OCI-LY1 (cell line): ENCODE results near the gene CEP112.

Source experiments
- H2AFZ ChIP-seq: fragments of 200-600 bp; sonication (generic), shearing (Covaris generic); 2 replicates; pipeline ENCODE4 v1.6.0; 2014; ENCODE audit warnings: antibody characterized with exemption, mild to moderate bottlenecking, low read length
- H3F3A ChIP-seq: fragments of 200-600 bp; sonication (generic), shearing (Covaris generic); 2 replicates; pipeline ENCODE4 v1.6.0; 2014; ENCODE audit warnings: mild to moderate bottlenecking, antibody characterized with exemption, low read length, moderate library complexity; ENCODE audit not compliant: insufficient read depth
- H3K27ac ChIP-seq: fragments of 200-600 bp; sonication (generic); 2 replicates; pipeline ENCODE4 v1.5.1; 2014; ENCODE audit warnings: low read length, mixed run types, mild to moderate bottlenecking, low read depth; ENCODE audit not compliant: poor library complexity, severe bottlenecking
- H3K27me3 ChIP-seq: fragments of 200-600 bp; sonication (generic); 2 replicates; pipeline ENCODE4 v1.6.0; 2014; ENCODE audit warnings: antibody characterized with exemption, mild to moderate bottlenecking, low read length, moderate library complexity; ENCODE audit not compliant: insufficient read depth
- H3K36me3 ChIP-seq: fragments of 200-600 bp; sonication (generic); 2 replicates; pipeline ENCODE4 v1.6.1; 2014; ENCODE audit warnings: mild to moderate bottlenecking, antibody characterized with exemption, low read length, moderate library complexity, mixed read lengths; ENCODE audit not compliant: insufficient read depth
- H3K4me1 ChIP-seq: fragments of 200-600 bp; sonication (generic); 2 replicates; pipeline ENCODE4 v1.5.1; 2014; ENCODE audit warnings: mild to moderate bottlenecking, low read length, moderate library complexity; ENCODE audit not compliant: insufficient read depth, severe bottlenecking
- H3K4me2 ChIP-seq: fragments of 200-600 bp; sonication (generic), shearing (Covaris generic); 2 replicates; pipeline ENCODE4 v1.6.1; 2014; ENCODE audit warnings: low read length
- H3K4me3 ChIP-seq: fragments of 200-600 bp; sonication (generic); 2 replicates; pipeline ENCODE4 v1.5.1; 2014; ENCODE audit warnings: low read length, low read depth, mild to moderate bottlenecking, mixed read lengths; ENCODE audit not compliant: poor library complexity, severe bottlenecking
- H3K79me2 ChIP-seq: fragments of 200-600 bp; shearing (Covaris generic); 2 replicates; pipeline ENCODE4 v1.6.1; 2016; ENCODE audit warnings: mixed run types, low read length, mixed read lengths; ENCODE audit not compliant: insufficient read depth
- H3K9ac ChIP-seq: fragments of 200-600 bp; sonication (generic), shearing (Covaris generic); 2 replicates; pipeline ENCODE4 v1.6.1; 2014; ENCODE audit warnings: mild to moderate bottlenecking, low read length, mixed read lengths
- H3K9me2 ChIP-seq: fragments of 200-600 bp; sonication (generic), shearing (Covaris generic); 2 replicates; pipeline ENCODE4 v1.6.1; 2014; ENCODE audit warnings: low read depth, mild to moderate bottlenecking, low read length, mixed read lengths
- H3K9me3 ChIP-seq: fragments of 200-600 bp; shearing (Covaris generic); 2 replicates; pipeline ENCODE4 v1.6.1; 2014; ENCODE audit warnings: low read length, mixed read lengths
- H4K20me1 ChIP-seq: fragments of 200-600 bp; sonication (generic), shearing (Covaris generic); 2 replicates; pipeline ENCODE4 v1.6.0; 2016; ENCODE audit warnings: mild to moderate bottlenecking, low read length; ENCODE audit not compliant: insufficient read depth
- EZH2 ChIP-seq: fragments of 200-600 bp; sonication (generic), shearing (Covaris generic); IDR thresholded peaks from 2 replicates; pipeline ENCODE4 v1.8.0; 2017; ENCODE audit warnings: borderline replicate concordance, mixed run types, mild to moderate bottlenecking, antibody characterized with exemption, low read length, moderate library complexity, mixed read lengths
- TF ChIP-seq, protein P1 (sequence below): fragments of 200-600 bp; sonication (generic), shearing (Covaris generic); IDR thresholded peaks from 2 replicates; pipeline ENCODE4 v1.5.1; 2017; ENCODE audit warnings: mild to moderate bottlenecking, antibody characterized with exemption, low read length, moderate library complexity, mixed read lengths

The CEP112 gene

DNA sequence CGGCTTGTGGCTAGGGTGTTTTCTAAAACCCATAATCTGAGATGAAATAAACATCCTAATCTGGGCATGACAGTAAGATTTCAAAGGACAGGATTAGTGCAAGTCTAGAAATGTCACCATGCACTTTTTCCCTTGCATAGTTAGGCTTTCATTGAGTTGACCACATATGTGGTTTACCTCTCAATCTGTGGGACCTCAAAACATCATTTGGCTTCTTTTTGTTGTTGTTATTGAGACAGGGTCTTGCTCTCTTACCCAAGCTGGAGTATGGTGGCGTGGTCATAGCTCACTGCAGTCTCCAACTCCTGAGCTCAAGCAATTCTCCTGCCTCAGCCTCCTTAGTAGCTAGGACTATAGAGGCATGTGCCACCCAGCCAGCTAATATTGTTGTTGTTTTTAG is 197.8 kb downstream of the CEP112 start:
- Histone ChIP-seq H3K9me2 (no peaks in the 10 kb centered on the region), H2AFZ (no peak overlapping the region), H3K4me3 (no peak overlapping the region), H4K20me1 (no peaks in the 10 kb centered on the region), H3K9ac (no peak overlapping the region), H3F3A (no peaks in the 10 kb centered on the region), H3K27me3 (no peaks in the 10 kb centered on the region), H3K36me3 (no peaks in the 10 kb centered on the region), H3K79me2 (no peaks in the 10 kb centered on the region), H3K4me1 (no peaks in the 10 kb centered on the region), H3K27ac (no peak overlapping the region), H3K9me3 (no peaks in the 10 kb centered on the region), H3K4me2 (no peak overlapping the region)
- no peak for TF ChIP-seq EZH2
- TF ChIP-seq, protein P1, sequence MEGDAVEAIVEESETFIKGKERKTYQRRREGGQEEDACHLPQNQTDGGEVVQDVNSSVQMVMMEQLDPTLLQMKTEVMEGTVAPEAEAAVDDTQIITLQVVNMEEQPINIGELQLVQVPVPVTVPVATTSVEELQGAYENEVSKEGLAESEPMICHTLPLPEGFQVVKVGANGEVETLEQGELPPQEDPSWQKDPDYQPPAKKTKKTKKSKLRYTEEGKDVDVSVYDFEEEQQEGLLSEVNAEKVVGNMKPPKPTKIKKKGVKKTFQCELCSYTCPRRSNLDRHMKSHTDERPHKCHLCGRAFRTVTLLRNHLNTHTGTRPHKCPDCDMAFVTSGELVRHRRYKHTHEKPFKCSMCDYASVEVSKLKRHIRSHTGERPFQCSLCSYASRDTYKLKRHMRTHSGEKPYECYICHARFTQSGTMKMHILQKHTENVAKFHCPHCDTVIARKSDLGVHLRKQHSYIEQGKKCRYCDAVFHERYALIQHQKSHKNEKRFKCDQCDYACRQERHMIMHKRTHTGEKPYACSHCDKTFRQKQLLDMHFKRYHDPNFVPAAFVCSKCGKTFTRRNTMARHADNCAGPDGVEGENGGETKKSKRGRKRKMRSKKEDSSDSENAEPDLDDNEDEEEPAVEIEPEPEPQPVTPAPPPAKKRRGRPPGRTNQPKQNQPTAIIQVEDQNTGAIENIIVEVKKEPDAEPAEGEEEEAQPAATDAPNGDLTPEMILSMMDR: no peak

DNA sequence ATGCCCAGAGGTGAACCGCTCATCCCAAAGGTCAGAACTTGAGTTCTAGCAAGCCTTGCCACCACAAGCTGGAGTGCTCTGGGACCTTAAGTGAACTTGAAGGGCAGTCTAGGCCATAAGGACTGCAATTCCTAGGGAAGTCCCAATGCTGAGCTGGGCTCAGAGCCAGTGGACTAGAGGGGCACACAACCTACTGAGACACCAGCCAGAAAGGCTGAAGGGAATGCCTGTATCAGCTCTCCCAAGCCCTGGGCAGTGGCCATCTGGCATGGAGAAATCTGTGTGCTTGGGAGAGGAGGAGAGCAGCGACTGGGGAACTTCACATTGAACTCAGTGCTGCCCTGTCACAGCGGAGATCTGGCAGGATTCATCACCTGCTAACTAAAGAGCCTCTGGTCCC is 201.3 kb downstream of the CEP112 start:
- Histone ChIP-seq H3K9ac (no peak overlapping the region), H3K9me2 (no peaks in the 10 kb centered on the region), H3K27ac (no peak overlapping the region), H3K79me2 (no peaks in the 10 kb centered on the region), H3K4me3 (no peak overlapping the region), H3K4me2 (no peak overlapping the region), H3K36me3 (no peaks in the 10 kb centered on the region), H3K4me1 (no peaks in the 10 kb centered on the region), H2AFZ (no peak overlapping the region), H4K20me1 (no peaks in the 10 kb centered on the region), H3F3A (no peaks in the 10 kb centered on the region), H3K27me3 (no peaks in the 10 kb centered on the region), H3K9me3 (no peaks in the 10 kb centered on the region)
- TF ChIP-seq EZH2: no peak
- TF ChIP-seq, protein P1: no peak

DNA sequence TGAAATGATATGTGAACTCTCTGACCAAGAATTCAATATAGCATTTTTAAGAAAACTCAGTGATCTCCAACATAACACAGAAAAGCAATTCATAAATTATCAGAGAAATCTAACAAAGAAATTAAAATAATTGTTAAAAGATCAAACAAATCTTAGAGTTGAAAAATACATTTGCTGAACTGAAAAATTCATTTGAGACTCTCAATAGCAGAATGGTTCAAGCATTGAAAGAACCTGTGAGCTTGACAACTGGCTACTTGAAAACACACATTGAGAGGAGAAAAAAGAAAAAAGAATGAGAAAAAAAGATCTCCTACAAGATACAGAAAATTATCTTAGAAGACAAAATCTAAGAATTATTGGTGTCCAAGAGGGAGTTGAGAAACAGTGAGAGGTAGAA is 203.5 kb downstream of the CEP112 start:
- Histone ChIP-seq H3K9ac (no peak overlapping the region), H3K9me2 (no peaks in the 10 kb centered on the region), H3K4me2 (no peak overlapping the region), H3K4me1 (no peaks in the 10 kb centered on the region), H4K20me1 (no peaks in the 10 kb centered on the region), H2AFZ (no peak overlapping the region), H3K27ac (no peak overlapping the region), H3K79me2 (no peaks in the 10 kb centered on the region), H3K36me3 (no peaks in the 10 kb centered on the region), H3K4me3 (no peak overlapping the region), H3F3A (no peaks in the 10 kb centered on the region), H3K9me3 (no peaks in the 10 kb centered on the region), H3K27me3 (no peaks in the 10 kb centered on the region)
- TF ChIP-seq, protein P1: no peak
- TF ChIP-seq EZH2: no peak
